Measurements from ENCODE around the gene RHBDF1. TPM values are rescaled to one million over a fixed set of nuclear protein-coding genes. Genes with fewer than 3 reads are reported as not detected.
A peak's percentile ranks its signal among the peaks of the same experiment; 100 is the strongest.
"Not testable (repeated sequence)": the region's sequence is repeated elsewhere in the genome, so short reads cannot be mapped to it uniquely, and the experiment has no call there.

The RHBDF1 gene
- total RNA-seq, 2 donors from 2014 or later: 0.23 to 0.47 TPM

GRCh38 chr16:58491-59439 is 13.7 kb downstream of the RHBDF1 start:
- Mint-ChIP-seq H3K36me3 (no peaks in the 10 kb centered on the region), H3K9me3 (no peaks in the 10 kb centered on the region), H3K27ac (peak overlapping the region in 1 of 2 donors; percentile 48)
- DNase-seq (ENCODE audit: low spot score in 2 of 2) (no peak), ATAC-seq (no peak)

- Mint-ChIP-seq H3K9me3 (no peaks in the 10 kb centered on the region), H3K27ac (peak overlapping the region in 1 of 2 donors; percentile 61), H3K36me3 (peaks cover 5 to 10% of the 10 kb centered on the region in 2 donors)
- ATAC-seq: no peak
- no peak for DNase-seq (ENCODE audit: low spot score in 2 of 2)
These were observed 14.7 kb downstream of the RHBDF1 start for GRCh38 chr16:57711-58110.

GRCh38 chr16:56231-56927 is 16.1 kb downstream of the RHBDF1 start:
- no peak for DNase-seq (ENCODE audit: low spot score in 2 of 2)
- no peak for ATAC-seq
- Mint-ChIP-seq H3K9me3 (no peaks in the 10 kb centered on the region), H3K27ac (no peak overlapping the region), H3K36me3 (peaks cover 11% of the 10 kb centered on the region in 2 donors)

- H3K27ac Mint-ChIP-seq: no peak overlapping the region
- DNase-seq (ENCODE audit: low spot score in 2 of 2) (no peak), ATAC-seq (no peak)
- H3K36me3 Mint-ChIP-seq: peaks cover 15 to 19% of the 10 kb centered on the region in 2 donors
- H3K9me3 Mint-ChIP-seq: no peaks in the 10 kb centered on the region
These were observed 16.8 kb downstream of the RHBDF1 start for GRCh38 chr16:55571-56136.

GRCh38 chr16:54237-54581 is 18.2 kb downstream of the RHBDF1 start:
- Mint-ChIP-seq H3K9me3 (no peaks in the 10 kb centered on the region), H3K36me3 (peaks cover 21 to 26% of the 10 kb centered on the region in 2 donors), H3K27ac (peak overlapping the region in 1 of 2 donors; percentile 87)
- ATAC-seq (no peak), DNase-seq (ENCODE audit: low spot score in 2 of 2) (no peak)

GRCh38 chr16:53346-54236 is 18.8 kb downstream of the RHBDF1 start, which contains the start of the genes POLR3K and SNRNP25:
POLR3K (minus strand) TSS chr16:53608; CDS start chr16:53586, 22 bp downstream.
SNRNP25 (plus strand) TSS chr16:53828; CDS start chr16:54017, 189 bp downstream.
- H3K36me3 Mint-ChIP-seq: peaks cover 21 to 26% of the 10 kb centered on the region in 2 donors
- peak; percentile 97 to 99 for ATAC-seq
- no peaks in the 10 kb centered on the region for H3K9me3 Mint-ChIP-seq
- peak within 1 kb of the TSS; percentile 87 to 90 for H3K27ac Mint-ChIP-seq
- DNase-seq (ENCODE audit: low spot score in 2 of 2): peak; percentile 96 to 98

GRCh38 chr16:50769-51591 is 21.5 kb downstream of the RHBDF1 start:
- Mint-ChIP-seq H3K27ac (peak overlapping the region in 1 of 2 donors; percentile 79), H3K9me3 (no peaks in the 10 kb centered on the region), H3K36me3 (peaks cover 26 to 34% of the 10 kb centered on the region in 2 donors)
- DNase-seq (ENCODE audit: low spot score in 2 of 2): no peak
- ATAC-seq: no peak

- Mint-ChIP-seq H3K27ac (no peak overlapping the region), H3K36me3 (peaks cover 21 to 62% of the 10 kb centered on the region in 2 donors), H3K9me3 (no peaks in the 10 kb centered on the region)
- peak in 1 of 2 donors; percentile 1 for DNase-seq (ENCODE audit: low spot score in 2 of 2)
- ATAC-seq: no peak
These were observed 25.2 kb downstream of the RHBDF1 start for GRCh38 chr16:47234-47633.

GRCh38 chr16:46510-46909 is 25.9 kb downstream of the RHBDF1 start:
- ATAC-seq; H3K9me3 Mint-ChIP-seq; DNase-seq (ENCODE audit: low spot score in 2 of 2); H3K27ac Mint-ChIP-seq: not testable (repeated sequence)
- H3K36me3 Mint-ChIP-seq: peaks cover 27 to 66% of the 10 kb centered on the region in 2 donors

GRCh38 chr16:45454-45853 is 27.0 kb downstream of the RHBDF1 start:
- peaks cover 20 to 55% of the 10 kb centered on the region in 2 donors for H3K36me3 Mint-ChIP-seq
- H3K9me3 Mint-ChIP-seq: no peaks in the 10 kb centered on the region
- H3K27ac Mint-ChIP-seq: no peak overlapping the region
- ATAC-seq: no peak
- DNase-seq (ENCODE audit: low spot score in 2 of 2): peak in 1 of 2 donors; percentile 1

- H3K9me3 Mint-ChIP-seq: no peaks in the 10 kb centered on the region
- ATAC-seq (no peak), DNase-seq (ENCODE audit: low spot score in 2 of 2) (no peak)
- peaks cover 16 to 49% of the 10 kb centered on the region in 2 donors for H3K36me3 Mint-ChIP-seq
- peak overlapping the region in 1 of 2 donors; percentile 29 for H3K27ac Mint-ChIP-seq
These were observed 27.8 kb downstream of the RHBDF1 start for GRCh38 chr16:44655-45054.

GRCh38 chr16:43294-43693 is 29.1 kb downstream of the RHBDF1 start:
- Mint-ChIP-seq H3K27ac (no peak overlapping the region), H3K36me3 (peaks cover 16 to 49% of the 10 kb centered on the region in 2 donors), H3K9me3 (no peaks in the 10 kb centered on the region)
- DNase-seq (ENCODE audit: low spot score in 2 of 2): peak in 1 of 2 donors; percentile 0
- ATAC-seq: no peak

GRCh38 chr16:42691-43090 is 29.7 kb downstream of the RHBDF1 start:
- DNase-seq (ENCODE audit: low spot score in 2 of 2) (peak in 1 of 2 donors; percentile 1), ATAC-seq (no peak)
- Mint-ChIP-seq H3K9me3 (no peaks in the 10 kb centered on the region), H3K27ac (peak overlapping the region in 1 of 2 donors; percentile 32), H3K36me3 (peaks cover 16 to 49% of the 10 kb centered on the region in 2 donors)

- Mint-ChIP-seq H3K9me3 (no peaks in the 10 kb centered on the region), H3K27ac (peak overlapping the region in 1 of 2 donors; percentile 89), H3K36me3 (peaks cover 12 to 45% of the 10 kb centered on the region in 2 donors)
- ATAC-seq (no peak), DNase-seq (ENCODE audit: low spot score in 2 of 2) (no peak)
These were observed 30.4 kb downstream of the RHBDF1 start for GRCh38 chr16:42069-42457.

GRCh38 chr16:41439-42068 is 30.9 kb downstream of the RHBDF1 start:
- peaks cover 11 to 45% of the 10 kb centered on the region in 2 donors for H3K36me3 Mint-ChIP-seq
- no peak for DNase-seq (ENCODE audit: low spot score in 2 of 2)
- no peaks in the 10 kb centered on the region for H3K9me3 Mint-ChIP-seq
- no peak for ATAC-seq
- H3K27ac Mint-ChIP-seq: peak overlapping the region in 1 of 2 donors; percentile 89
